ENCODE results near the gene CAMTA2.

- TF ChIP-seq E2F1 (CRISPR knock-in tag; IDR thresholded peaks at IDR 0.05) (no peak), CTCF (IDR thresholded peaks at IDR 0.05) (no peak), ATF3 (CRISPR knock-in tag; conservative IDR thresholded peaks at IDR 0.05) (no peak), NR2C2 (CRISPR knock-in tag; IDR thresholded peaks at IDR 0.05) (no peak), ATF6 (CRISPR knock-in tag; IDR thresholded peaks at IDR 0.05) (no peak), CDX4 (CRISPR knock-in tag; IDR thresholded peaks at IDR 0.05; ENCODE audit: borderline replicate concordance) (no peak), TP53 (CRISPR knock-in tag; IDR thresholded peaks at IDR 0.05) (no peak), NFYB (CRISPR knock-in tag; conservative IDR thresholded peaks at IDR 0.05; ENCODE audit: low read depth) (no peak)
- TF ChIP-seq, protein P1, sequence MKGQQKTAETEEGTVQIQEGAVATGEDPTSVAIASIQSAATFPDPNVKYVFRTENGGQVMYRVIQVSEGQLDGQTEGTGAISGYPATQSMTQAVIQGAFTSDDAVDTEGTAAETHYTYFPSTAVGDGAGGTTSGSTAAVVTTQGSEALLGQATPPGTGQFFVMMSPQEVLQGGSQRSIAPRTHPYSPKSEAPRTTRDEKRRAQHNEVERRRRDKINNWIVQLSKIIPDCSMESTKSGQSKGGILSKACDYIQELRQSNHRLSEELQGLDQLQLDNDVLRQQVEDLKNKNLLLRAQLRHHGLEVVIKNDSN (CRISPR knock-in tag; IDR thresholded peaks at IDR 0.05) = no peak
- TF ChIP-seq, protein P2, sequence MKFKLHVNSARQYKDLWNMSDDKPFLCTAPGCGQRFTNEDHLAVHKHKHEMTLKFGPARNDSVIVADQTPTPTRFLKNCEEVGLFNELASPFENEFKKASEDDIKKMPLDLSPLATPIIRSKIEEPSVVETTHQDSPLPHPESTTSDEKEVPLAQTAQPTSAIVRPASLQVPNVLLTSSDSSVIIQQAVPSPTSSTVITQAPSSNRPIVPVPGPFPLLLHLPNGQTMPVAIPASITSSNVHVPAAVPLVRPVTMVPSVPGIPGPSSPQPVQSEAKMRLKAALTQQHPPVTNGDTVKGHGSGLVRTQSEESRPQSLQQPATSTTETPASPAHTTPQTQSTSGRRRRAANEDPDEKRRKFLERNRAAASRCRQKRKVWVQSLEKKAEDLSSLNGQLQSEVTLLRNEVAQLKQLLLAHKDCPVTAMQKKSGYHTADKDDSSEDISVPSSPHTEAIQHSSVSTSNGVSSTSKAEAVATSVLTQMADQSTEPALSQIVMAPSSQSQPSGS (CRISPR knock-in tag; IDR thresholded peaks at IDR 0.05; ENCODE audit: borderline replicate concordance, low read depth) = no peak
Observed at GRCh38 chr17:5033352-5034015, 46.0 kb upstream of the CAMTA2 start.
